Activated CD4-positive, alpha-beta T cell treated with anti-CD3 and anti-CD28 coated beads, Interleukin-2, amount 50 U/mL, for 4 hours (primary cell): ENCODE measurements around the gene CXorf58.
"Not testable (repeated sequence)": the region's sequence is repeated elsewhere in the genome, so short reads cannot be mapped to it uniquely, and the experiment has no call there.

Experiments
- DNase-seq, 2 experiments: peaks; one replicate each; pipeline ENCODE4 v3.0.0-alpha.2; 2020

CXorf58 gene, protein sequence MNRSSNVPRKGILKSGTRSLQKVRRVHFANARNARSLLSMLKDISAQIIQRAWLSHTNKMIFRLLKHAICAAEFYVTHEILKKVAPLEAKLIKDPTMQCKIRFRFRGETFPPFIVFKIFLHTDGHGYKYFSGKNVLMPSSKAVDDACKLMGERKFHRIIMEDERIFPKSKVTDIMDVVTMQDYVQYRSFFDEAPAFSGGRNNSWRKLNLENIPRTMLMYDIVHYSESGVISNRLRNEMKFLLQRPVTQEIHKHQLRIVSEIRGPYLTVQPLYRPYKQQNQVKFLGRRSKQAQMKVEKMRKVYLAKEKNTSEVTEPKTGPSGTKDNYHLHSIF

DNA sequence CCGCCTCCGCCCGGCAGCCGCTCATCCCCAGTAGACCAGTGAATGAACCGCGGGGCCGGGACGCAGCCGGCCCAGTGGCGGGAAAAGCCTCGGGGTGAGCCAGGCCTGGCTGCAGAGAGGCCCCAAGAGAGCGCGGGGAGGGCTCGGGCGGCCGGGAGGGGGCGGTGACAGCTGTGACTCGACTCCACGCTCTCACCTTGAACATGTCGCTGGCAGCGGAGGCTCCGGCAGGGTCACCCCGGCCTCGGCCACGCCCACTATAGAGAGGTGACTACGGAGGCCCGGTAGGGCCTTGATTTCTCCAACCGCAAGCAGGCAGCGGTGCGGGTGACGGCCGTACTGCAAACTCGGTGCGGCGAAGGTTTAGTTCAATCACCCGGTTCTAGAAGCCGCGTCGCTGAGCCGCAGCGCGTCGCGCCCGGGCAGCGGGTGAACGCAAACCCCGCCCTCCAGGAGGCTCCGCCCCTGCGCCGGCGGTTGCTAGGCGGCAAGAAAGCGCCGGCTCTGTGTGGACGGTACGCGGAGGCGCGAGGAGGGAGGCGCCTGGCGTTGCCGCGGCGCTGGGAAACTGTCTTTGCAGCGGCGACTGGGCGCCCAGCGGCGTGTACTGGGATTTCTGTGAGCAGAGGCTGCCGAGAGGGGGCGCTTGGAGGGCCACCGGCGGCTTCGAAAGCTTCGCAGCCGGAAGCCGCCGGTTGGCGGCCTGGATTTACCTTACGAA is at the start of gene CXorf58, which contains the start of gene APOO:
CXorf58 (plus strand) TSS at position 509 of the 721 bp plus-strand sequence. CDS start 2,297 bp downstream, outside the sequence.
APOO (minus strand) TSS at position 441 of the 721 bp plus-strand sequence; CDS start at position 205, 236 bp downstream.
- peak; percentile 84 to 87 for DNase-seq

DNA sequence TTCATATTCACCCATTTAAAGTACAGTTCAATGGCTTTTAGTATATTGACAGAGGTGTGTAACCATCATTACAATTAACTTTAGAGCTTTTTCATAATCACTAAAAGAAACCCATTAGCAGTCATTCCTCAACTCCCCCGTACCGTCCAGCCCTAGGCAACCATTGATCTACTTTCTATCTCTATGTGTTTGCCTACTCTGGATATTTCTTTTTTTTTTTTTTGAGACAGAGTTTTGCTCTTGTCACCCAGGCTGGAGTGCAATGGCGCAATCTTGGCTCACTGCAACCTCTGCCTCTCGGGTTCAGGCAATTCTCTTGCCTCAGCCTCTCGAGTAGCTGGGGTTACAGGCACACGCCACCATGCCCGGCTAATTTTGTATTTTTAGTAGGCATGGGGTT is 48.6 kb upstream of the CXorf58 start:
- not testable (repeated sequence) for DNase-seq

DNA sequence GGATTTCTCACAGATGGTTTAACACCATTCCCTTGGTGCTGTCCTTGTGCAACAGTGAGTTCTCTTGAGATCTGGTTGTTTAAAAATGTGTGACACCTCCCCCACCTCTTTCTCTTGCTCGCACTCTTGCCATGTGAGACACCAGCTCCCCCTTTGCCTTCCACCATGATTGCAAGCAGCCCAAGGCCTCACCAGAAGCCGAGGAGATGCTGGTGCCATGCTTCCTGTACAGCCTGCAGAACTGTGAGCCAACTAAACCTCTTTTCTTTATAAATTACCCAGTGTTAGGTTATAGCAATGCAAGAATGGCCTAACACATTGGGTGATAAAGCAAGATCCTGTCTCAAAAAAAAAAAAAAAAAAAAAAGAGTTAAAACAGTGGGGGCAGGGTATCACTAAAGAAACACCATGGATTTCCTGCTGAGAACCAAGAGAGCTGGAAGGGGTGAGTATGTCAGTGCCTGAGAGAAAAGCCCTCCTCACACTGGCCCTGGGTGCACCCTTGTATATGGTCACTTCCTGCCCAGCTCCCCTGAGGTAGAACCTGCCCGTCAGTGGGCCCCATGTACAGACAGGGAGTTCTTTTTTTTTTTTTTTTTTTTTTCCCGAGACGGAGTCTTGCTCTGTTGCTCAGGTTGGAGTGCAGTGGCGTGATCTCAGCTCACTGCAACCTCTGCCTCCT is 46.5 kb upstream of the CXorf58 start:
- no peak for DNase-seq

DNA sequence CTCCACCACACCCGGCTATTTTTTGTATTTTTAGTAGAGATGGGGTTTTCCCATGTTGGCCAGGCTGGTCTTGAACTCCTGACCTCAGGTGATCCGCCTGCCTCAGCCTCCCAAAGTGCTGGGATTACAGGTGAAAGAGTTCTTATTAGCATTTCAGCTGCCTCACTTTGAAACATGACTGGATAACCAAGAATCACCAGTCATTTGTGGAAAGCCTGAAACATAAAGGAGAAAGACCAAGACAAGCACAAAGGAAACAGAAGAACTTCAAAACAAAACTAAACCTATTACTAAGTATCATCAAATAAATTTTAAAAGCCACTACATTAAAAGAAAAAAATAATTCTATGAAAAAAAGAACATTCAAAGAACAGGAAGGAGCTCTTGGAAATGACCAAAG is 45.9 kb upstream of the CXorf58 start:
- not testable (repeated sequence) for DNase-seq

DNA sequence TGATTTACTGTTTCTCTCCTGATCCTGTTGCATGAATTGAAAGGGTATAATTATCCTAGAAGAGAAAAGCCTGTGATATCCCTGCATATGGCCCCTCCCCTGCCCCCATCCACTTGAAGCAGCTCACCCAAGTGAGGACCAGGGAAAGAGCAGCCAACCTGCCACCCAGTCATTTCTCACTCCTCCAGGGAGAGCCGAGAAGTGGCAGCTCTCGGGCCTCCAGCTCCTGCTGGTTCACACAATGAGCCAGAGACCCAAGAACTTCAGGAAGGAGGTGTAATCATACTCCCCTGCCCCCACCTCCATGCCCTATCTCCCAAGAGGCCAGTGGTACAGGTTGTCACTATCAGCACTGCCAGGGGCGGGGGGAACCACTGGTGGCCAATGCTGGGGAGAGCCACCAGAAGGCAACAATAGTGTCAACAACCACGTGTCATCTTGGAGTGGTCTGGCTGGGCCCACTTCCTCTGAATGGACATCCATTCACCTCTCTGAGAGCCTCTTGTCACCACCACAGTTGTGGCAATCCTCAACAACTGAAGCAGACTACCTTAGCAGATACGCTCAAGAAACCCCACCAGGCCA is 43.0 kb upstream of the CXorf58 start:
- DNase-seq: no peak

- DNase-seq: no peak
Measured at GRCh38 chrX:23870041-23870440, 37.8 kb upstream of the CXorf58 start.

DNA sequence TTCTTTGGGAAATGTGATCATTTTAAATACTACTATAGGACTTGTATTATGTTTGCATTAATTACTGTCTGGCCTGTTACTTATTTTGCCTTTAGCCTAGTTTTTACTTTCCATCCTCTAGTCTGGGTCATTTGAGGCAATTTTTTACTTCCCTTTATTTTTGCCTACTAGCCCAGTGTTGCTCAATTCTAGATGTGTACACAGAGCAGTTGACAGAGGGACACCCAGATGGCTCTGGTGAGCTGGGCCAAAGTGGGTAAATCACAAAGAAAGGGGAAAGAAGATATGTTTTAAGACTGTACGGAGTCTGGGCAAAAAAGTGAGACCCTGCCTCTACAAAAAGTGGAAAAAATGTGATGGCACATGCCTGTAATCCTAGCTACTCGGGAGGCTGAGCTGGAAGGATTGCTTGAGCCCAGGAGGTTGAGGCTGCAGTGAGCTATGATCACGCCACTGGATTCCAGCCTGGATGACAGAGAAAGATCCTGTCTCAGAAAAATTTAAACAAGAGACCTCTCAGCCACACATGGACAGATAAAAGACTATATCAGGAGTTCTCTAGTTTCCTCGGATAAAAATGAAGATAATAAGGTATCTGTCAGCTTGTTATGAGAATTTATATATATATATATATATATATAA is 35.8 kb upstream of the CXorf58 start:
- no peak for DNase-seq

- no peak for DNase-seq
Measured at GRCh38 chrX:23879380-23880090, 28.3 kb upstream of the CXorf58 start.

DNA sequence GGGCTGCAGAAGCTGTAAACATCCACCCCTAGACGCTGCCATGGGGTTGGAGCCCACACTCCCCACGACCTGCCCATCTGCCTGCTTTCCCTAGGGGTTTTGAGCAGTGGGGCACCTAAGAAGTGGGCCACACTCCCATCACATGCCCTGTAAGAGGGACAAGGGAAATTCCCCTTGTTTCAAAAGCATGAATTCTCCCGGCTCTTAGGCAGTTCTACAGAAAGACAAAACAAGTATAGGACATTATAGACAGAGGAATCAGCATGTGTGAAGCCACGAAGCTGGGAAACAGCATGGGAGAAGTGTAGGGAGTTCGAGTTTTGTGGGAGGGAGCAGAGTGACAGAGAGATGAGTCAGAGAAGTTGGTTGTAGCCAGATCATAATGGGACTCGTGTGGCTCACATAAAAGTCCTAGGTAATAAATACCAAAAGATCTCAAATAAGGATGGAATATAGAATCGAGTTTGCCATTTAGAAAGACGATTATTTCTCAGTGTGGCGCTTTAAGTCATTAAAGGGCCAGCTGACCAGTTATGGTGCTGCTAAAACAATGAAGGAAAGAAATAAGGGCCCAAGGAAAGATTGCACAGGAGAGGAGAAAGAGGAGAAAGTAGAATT is 24.0 kb upstream of the CXorf58 start:
- no peak for DNase-seq

- no peak for DNase-seq
Measured at GRCh38 chrX:23884427-23885024, 23.3 kb upstream of the CXorf58 start.

- DNase-seq: no peak
Measured at GRCh38 chrX:23885803-23886202, 22.0 kb upstream of the CXorf58 start.

DNA sequence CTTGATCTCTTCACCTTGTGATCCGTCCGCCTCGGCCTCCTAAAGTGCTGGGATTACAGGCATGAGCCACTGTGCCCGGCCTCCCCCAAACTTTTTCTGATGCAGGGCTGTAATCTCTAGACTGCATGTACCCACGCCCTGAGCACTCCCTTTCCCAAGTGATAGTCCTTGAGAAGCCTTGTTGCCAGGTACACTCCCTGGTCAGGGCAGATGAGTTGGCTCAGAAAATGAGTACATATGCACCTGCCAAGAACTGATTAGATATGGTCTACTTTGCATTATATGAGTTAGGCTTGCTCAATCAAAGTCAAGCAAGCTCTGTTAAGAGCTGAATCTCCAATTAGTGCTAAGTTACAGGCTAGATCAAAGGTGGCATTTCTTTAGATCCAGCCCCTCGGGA is 20.4 kb upstream of the CXorf58 start:
- DNase-seq: no peak

GRCh38 chrX:23887918-23888317 is 19.9 kb upstream of the CXorf58 start:
- DNase-seq: no peak

GRCh38 chrX:23888887-23889501 is 18.8 kb upstream of the CXorf58 start:
- no peak for DNase-seq

DNA sequence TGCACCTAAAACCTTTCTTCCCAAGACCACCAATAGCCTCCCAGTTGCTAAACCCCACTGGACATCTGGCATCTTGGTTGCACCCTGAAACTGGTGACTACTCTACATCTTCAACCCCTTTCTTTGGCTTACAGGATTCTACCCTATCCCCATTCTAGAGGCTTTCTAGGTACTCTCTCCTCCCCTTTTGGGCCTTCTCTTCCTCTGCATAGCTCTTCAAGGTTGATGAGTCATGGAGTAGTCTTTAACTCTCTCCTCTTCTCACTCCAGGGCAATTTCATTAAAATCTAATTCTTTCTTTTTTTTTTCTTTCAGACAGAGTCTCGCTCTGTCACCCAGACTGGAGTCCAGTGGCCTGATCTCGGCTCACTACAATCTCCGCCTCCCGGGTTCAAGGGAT is 16.9 kb upstream of the CXorf58 start:
- no peak for DNase-seq

DNA sequence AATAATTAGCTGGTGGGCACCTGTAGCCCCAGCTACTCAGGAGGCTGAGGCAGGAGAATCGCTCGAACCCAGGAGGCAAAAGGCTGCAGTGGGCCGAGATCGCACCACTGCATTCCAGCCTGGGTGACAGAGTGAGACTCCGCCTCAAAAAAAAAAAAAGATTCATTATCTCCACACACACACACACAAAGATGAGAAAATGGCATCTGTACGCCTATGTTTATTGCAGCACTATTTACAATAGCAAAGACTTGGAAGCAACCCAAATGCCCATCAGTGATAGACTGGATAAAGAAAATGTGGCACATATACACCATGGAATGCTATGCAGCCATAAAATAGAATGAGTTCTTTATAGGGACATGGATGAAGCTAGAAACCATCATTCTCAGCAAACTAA is 12.8 kb upstream of the CXorf58 start:
- not testable (repeated sequence) for DNase-seq

- not testable (repeated sequence) for DNase-seq
Measured at GRCh38 chrX:23896539-23896938, 11.3 kb upstream of the CXorf58 start.

DNA sequence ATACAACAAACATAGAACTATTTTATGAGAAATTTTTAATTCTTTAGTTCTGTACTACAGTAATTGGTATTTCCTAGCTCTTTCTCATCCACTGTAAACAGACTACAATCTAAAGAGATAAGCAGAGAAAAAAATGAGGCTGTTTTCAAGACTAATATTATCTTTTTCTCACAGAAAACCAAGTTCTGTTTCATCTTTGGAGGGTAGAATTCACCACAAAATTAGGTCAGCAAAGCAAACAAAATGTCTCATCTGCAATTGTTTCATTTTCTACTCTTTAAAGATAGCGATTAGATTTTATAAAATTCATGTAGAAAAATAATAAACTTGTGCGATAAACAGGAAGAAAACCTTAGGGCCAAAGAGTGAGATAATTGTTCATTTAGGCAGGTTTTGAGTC is 10.8 kb upstream of the CXorf58 start:
- no peak for DNase-seq

GRCh38 chrX:23898412-23898959 is 9.3 kb upstream of the CXorf58 start:
- DNase-seq: no peak

DNA sequence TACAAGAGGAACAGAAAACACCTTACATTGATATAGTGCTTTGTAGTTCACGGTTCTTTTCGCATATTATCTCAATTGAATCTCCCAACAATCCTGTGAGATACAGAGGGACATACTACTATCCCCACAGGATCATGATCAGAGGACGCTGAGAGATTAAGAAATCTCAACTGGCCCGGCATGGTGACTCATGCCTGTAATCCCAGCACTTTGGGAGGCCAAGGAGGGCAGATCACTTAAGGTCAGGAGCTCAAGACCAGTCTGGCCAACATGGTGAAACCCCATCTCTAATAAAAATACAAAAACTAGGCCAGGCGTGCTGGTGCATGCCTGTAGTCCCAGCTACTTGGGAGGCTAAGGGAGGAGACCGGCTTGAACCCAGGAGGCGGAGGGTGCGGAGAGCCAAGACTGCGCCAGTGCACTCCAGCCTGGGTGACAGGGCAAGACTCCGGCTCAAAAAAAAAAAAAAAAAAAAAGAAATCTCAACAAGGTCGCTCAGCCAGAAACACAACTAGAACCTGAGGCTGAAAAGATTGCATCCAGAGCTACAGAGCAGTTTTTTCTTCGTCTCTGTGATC is 7.5 kb upstream of the CXorf58 start:
- no peak for DNase-seq
